HT-29 (cell line): ENCODE results near the gene IL21. TPM values are rescaled to one million over a fixed set of nuclear protein-coding genes. Genes with fewer than 3 reads are reported as not detected.
A peak's percentile ranks its signal among the peaks of the same experiment; 100 is the strongest.
"Not testable (repeated sequence)": the region's sequence is repeated elsewhere in the genome, so short reads cannot be mapped to it uniquely, and the experiment has no call there.

Experiments used
- DNase-seq: peaks from one replicate; pipeline ENCODE4 v3.0.0-alpha.2; 2015; ENCODE audit warnings: low spot score
- total RNA-seq: library from RNA; depleted of rRNA; stranded (reverse); fragments of >200 nt; shearing (Covaris generic); gene quantifications from 2 replicates; pipeline ENCODE4 v1.2.3, GENCODE V29; 2014; rRNA removed

The IL21 gene
- total RNA-seq, 1 experiment from 2014 or later = not detected

- DNase-seq = peak; percentile 83
Measured at GRCh38 chr4:122577808-122578781, 42.8 kb downstream of the IL21 start.

GRCh38 chr4:122577189-122577553, 43.7 kb downstream of the IL21 start:
- no peak for DNase-seq

DNA sequence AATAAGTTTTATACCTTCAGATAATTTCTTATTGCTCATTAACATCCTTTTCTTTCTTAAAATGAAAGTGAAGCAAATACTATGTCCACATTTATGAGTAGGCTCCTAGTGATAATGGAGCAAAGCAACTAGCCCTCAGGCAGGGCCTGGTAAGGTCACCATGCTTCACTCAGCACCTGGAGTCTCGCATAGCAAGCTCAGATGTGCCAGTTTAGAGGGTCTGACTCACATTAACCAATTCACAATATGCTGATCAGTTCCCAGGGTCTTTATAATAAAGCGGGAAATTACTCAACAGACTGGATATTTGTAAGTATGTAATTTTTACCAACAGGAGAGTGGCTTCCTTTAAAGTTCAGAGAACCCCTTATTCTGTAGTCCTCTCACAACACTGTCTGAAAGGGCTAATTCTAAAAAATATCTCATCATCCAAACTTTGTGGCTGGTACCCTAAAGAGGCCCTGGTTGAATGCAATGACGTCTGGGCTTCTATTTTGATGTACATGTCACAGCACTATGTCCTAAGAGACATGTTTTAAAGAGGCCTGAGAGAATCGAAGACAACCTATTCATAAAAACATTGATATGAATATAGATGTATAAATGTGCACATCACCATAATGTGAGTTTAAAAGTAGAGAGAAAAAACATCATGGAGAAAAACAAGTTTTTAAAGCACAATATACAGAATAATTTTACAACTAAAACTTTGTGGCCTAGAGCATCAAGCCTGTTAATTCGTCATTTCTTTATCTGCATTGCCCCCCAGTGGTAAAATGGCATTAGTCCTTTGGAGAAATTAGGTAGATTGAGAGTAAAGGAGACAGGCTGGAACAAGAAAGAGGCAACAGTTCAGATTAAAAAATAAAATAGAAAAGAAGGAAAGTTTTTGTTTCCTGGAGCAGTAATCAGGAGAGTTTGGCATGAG, 44.3 kb downstream of the IL21 start:
- DNase-seq = peak; percentile 71

DNA sequence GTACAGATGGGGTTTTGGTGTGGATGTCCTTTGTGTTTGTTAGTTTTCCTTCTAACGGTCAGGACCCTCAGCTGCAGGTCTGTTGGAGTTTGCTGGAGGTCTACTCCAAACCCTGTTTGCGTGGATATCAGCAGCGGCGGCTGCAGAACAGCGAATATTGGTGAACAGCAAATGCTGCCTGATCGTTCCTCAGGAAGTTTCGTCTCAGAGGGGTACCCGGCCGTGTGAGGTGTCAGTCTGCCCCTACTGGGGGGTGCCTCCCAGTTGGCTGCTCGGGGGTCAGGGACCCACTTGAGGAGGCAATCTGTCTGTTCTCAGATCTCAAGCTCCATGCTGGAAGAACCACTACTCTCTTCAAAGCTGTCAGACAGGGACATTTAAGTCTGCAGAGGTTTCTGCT, 46.5 kb downstream of the IL21 start:
- not testable (repeated sequence) for DNase-seq

DNA sequence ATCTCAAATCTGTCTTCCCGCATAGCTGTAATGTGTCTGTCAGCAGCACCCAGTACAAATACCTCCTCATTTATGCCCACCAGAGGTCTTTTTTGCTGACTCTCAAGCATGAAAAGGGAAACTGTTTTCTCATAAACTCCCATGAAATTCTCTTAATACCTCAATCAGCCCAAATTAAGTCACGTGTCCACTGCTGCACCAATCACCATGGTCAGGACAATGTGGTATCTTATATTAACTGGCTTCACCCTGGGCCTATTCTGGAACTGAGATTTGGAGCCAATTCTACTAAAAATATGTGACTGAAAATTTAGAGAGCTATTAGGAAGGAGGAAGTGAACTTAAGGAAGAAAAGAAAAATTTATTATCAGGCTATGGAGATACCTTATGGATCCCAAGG, 58.4 kb downstream of the IL21 start:
- DNase-seq = no peak

Other genes with a start within 250 kb of the IL21 start
- gene ADAD1, start 242.1 kb downstream of the IL21 start, total RNA-seq = not detected in 2 replicates
- not detected in 2 replicates for gene IL2, start 164.3 kb downstream of the IL21 start, total RNA-seq
- 0.43 and 0.50 TPM in 2 replicates for gene BBS12, start 111.6 kb upstream of the IL21 start, total RNA-seq
- gene FGF2, start 205.8 kb upstream of the IL21 start, total RNA-seq = not detected in 2 replicates